NCI-H446 (cell line): ENCODE measurements around the gene RAB20.

Source experiments
- DNase-seq, 2 experiments: peaks; one replicate each; lab custom pipeline; 2025; lab: John Stamatoyannopoulos, UW

The RAB20 gene

DNA sequence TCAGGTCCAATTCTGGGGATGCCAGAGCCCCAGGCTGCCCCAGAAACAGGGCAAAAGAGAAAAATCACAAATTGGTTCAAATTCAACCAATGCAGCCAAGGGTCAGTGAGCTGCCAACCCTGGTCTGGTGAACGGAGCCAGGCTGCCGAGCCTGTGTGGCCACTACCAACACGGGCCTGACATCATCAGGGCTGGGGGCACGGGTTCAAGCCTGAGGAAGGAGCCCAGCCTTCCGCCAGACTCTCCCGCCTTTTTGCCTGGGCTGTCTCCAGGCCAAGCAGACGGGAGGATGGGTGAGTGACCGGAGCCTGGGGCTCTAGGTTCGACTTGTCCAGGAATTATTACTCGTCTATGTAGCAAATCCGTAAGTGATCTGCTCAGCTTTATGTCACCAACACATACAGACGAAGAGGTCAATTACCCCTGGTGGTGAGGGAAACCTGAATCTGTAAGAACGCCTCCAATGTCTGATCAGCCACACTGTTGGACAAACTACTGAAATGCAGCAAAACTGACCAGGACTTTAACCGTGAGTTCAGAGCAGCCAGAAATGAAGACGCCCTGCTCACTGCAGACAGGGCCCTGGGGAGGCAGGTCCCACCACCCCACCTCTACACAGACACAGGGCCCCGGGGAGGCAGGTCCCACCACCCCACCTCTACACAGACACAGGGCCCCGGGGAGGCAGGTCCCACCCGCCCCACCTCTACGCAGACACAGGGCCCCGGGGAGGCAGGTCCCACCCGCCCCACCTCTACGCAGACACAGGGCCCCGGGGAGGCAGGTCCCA, 31.8 kb downstream of the RAB20 start:
- no peak for DNase-seq

DNA sequence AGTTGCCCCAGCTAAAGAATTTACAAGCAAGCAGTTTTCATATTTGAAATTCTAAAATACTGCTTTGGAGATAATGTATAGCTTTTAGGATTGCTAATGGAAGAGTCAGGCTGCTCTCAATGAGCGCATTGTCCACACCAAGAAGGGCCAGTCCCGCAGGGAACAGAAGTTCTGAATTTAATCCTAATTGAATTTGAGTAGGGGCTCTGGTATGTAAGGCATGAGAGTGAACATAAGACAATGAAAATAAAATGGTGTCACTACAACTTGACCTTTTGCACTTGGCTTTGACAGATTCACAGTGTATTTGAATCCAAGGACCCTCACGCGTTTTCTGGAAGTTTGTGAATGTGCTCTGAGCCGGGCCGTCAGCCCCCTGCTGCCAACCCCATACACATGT, 32.6 kb downstream of the RAB20 start:
- DNase-seq = no peak

DNA sequence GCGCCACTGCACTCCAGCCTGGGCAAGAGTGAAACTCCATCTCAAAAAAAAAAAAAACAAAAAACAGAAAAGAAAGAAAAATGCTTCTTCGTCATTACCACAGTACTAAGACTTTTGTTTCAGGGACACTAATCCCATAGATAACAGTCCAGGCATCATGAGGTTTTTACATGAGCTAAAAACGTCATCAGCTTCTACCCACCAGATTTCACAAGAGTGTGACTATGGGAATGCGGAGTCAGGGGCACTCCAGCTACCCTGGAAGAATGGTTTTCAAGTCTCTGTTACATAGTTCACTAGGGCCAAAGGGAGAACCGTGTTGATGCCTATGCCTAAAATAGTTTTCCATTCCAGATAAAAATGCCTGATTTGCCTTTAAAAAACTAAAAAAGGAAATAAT, 33.2 kb downstream of the RAB20 start:
- no peak for DNase-seq

DNA sequence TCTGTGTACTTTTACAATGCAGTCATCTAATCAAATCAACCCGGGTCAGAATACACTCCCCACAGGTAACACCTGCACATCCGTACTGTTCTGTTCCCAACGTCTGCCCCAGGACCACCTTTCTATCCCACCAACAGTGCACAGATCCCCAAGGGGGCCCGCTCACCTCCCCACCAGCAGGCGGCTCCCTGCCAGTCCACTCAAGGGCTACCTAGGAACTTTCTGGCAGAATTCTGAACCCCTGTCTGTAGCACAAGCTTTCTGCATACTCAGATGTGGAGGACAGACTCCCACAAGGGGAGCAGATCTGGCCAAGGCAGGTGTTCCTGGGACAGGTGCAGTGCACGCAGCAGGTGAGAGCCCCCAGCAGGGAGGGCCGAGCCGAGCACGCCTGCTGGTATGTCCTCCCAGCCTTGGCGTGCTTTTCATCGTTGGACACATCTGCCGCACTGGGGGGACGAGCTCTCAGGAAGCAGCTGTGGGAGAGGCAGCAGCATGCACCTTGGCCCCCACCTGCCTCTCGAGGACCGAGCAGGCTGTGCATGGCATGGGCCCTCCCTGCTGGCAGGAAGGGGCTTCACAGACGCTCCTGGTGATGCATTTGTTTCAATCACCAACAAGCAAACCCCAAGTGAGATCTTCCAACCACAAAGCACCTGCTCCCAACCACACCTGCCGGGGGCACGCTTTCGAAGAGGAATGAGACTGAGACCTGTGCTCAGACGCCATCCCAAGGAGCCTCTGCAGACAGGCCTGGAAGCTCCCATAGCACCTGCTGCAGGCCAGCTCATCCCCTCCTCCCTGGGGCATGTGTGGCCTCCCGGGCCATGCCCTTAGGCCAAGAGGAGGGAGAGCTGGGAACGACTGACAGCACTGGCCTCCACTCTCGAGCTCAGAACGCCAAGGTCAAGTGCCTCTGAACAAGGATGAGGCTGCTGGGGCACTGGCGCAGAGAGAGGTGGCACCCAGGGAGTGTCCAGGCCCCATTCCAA, 35.9 kb downstream of the RAB20 start:
- no peak for DNase-seq

DNA sequence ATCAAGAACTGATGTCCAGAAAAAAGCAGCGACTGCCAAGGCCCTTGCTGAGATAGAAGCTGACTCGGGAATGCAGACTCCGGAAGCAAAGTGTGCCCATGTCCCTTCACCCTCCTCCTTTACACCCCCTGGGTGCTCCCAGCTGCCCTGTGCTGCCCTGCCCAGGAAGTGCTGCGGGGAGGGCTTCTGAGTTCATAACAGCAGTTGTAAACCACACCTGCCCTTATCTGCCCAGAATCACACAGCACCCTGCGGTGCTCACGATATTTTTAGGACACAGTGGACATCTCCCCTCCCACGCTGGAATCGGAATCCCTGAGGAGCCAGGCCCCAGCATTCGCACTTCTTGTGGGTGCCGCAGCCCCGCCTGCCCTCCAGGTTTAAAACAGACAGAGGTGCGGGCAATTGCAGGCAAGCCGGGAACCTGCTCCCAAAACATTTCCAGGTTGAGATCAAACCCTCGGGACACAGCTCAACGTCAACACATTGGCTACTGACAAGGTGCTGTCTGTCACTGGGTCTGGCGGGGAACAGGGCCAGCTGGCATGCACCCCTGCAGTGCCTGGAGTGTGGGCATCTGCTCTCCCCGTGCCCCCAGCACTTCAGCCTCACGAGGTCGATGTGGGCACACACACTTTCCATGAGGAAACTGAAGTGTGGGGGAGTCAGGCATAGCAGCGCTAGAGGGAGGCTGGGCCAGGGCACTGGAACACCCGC, 36.8 kb downstream of the RAB20 start:
- no peak for DNase-seq

DNA sequence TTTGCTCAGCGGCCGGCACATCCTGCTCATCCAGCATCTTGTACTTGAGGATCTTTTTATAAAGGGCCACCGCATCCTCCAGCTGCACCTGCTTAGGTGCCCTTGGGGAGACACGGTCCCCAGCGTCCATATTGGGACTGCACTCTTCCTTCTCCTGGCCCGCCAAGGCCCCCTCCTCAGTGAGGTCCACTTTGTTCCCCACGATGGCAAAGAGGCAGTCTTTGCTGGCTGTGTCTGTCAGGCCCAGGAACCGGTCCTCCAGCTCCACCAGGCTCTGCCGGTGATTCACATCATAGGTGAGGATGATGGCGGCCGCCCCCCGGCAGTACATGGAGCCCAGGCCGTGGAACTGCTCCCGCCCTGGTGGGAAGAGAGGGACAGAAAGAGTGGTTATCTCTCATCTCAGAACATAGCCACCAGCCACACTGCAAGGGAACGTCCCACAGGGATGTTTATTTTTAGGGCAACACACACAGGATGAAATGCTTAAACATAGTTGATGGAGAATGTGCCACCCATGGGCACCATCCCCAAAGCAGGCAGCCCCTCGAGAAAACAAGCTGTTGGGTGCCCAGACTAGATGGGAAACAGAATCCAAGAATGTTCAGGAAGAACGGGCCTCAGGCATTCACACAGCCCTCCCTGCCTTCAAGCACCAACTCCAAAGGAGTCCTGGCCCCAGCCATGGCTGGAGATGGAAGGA, 37.5 kb downstream of the RAB20 start:
- DNase-seq = no peak

DNA sequence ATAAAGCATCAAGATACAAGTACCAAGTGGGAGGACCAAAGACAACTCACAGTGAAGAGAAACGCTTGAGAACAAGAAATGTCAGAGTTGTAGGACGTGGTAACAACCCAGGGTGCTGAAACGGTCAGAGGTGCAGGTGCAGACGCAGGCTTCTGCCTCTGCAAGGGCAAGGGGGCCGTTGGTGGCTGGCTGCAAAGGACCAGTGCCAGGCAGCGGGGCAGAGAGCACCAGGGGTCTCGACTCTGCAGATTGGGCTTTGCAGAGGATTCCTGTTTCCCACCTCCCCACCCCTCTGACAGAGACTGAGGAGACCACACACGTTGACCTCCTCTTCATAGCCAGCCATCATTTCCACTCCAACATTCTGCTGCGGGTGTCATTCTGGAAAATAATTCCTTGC, 38.3 kb downstream of the RAB20 start:
- no peak for DNase-seq

DNA sequence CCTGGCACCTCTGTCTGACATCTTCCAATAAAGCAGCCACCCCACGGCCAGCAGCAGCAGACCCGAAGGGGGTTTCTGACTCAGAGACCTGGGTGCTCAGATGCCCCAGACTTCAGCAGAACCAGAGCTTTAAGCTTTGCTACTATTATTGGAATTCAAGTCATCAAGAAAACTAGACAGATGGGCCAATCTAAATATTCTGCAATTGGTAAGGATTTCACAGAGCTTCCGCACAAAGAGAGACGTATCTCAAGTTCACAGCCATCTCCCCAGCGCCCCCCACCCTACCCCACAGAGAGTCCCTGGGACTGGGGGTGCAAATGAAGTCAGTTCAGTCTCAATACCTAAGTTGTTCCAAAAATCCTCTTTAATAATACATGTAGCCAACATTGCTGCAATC, 38.8 kb downstream of the RAB20 start:
- DNase-seq = no peak

DNA sequence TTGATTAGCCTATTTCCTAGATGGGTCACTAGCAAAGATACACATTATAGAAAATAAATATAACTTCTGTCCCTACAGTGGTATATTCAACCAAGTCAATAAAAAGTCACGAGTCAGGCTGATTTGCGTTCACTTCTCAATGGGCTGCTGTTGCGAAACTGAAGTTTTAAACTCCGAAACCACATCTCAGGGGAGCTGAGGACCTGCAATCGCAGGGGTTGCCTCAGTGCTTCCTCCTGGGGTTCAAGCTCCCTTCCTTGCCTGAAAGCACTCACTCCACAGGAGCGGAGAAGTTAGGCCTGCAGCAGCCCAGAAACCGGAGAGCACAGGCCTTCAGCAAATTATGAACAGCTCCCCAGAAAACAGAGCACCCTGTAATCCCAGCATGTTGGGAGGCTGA, 39.6 kb downstream of the RAB20 start:
- DNase-seq = no peak

DNA sequence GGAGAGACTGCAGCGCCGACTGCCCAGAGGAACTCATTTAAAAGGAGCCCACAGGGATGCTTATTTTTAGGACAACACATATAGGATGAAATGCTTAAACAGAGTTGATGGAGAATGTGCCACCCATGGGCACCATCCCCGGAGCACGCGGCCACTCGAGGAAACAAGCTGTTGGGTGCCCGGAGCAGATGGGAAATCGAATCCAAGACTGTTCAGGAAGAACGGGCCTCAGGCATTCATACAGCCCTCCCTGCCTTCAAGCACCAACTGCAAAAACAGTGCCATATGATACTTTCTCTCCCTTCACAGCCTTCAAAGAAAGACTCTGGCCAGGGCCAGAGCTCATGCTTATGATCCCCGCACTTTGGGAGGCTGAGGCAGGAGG, 40.2 kb downstream of the RAB20 start:
- no peak for DNase-seq

DNA sequence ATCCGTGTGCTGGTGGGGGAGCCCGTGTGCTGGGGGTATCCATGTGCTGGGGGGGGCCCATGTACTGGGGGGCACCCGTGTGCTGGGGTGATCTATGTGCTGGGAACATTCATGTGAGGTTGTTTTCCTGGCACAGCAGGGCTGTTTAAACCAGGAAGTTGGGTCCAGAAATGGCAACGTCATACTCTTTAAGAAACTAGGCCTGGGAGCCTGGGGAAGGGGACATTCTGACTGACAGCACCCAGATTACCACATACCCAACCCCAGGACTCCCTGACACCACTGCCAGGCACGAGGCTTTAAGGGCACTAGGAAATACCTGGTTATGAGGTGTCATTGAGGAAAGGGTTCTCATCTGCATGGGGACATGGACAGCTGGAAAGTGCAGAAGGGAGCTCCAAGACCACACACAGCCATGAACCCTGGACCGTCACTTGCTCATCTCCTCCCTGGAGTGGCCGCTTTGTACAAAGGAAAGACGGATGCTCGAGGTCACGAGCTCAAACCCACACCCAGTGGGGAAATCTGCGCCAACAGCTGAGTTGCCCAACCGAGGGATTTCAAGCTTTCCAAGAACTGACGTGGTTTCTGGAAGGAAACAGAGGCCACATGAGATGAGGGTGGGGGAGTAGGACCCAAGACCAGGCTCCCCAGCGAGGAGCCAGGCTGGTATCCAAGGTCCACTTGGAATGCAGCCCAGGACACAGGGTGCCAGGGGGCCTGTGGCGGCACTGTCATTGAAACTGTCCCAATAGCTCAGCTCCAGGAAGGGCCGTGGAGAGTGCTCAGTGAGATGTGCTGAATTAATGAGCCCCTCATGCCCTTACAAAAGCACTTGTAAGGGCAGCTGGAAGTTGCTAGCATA, 40.9 kb downstream of the RAB20 start:
- no peak for DNase-seq

DNA sequence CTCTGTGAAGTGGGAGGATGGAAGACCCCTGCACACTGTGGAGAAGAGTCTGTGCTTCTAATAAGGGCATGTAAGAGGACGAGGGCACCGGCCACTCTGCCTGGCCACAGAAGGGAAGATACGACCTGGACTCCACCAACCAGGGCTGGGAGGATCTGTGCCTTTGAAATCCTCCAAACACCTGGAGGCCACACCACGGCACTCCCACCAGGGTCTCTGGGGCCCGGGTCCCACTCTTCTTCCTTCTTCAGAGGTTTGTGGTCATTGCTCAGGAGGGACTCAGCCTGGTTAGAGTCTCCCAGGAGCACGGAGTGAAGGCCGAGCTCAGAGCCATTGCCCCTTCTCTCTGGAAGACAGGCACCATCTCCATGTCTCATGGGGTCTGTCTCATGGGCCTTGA, 42.0 kb downstream of the RAB20 start:
- no peak for DNase-seq

DNA sequence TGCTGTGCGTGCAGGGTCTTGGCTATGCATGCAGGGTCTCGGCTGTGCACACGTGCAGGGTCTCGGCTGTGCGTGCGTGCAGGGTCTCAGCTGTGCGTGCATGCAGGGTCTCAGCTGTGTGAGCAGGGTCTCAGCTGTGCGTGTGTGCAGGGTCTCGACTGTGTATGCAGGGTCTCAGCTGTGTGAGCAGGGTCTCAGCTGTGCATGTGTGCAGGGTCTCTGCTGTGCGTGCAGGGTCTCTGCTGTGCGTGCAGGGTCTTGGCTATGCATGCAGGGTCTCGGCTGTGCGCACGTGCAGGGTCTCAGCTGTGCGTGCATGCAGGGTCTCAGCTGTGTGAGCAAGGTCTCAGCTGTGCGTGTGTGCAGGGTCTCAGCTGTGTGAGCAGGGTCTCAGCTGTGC, 42.5 kb downstream of the RAB20 start:
- DNase-seq = no peak

DNA sequence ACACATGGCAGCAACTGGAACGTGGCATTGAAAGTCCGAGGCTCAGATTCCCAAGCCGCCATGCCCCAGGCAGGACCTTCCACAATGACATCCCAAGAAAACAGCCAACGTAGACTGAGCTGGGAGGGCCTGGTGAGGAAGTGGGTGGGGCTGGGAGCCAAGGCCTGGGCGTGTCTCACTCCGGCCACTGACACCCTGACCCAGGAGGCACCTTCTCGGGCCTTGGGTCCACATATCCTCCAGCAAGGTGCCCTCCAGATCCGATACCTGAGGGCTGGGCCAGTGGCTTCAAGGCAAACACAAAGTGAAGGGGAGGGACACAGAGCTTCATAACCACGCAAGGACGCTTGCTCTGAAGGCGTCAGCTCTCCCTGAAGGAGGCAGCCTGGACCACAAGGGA, 43.0 kb downstream of the RAB20 start:
- DNase-seq = no peak

DNA sequence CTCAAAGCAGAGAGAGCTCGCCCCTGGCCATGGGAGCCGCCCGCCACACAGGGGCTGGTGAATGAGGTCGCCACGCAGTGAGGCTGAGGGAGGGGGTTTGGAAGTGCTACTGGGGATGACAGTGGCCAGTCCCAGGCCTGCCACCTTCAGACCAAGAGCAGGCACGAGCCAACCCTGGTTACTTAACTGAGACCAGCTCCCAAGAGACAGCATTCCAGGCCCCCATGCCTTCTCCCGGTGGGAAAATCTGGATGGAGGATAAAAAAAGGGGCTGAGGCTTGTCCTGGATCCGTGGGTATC, 43.3 kb downstream of the RAB20 start:
- DNase-seq = no peak

DNA sequence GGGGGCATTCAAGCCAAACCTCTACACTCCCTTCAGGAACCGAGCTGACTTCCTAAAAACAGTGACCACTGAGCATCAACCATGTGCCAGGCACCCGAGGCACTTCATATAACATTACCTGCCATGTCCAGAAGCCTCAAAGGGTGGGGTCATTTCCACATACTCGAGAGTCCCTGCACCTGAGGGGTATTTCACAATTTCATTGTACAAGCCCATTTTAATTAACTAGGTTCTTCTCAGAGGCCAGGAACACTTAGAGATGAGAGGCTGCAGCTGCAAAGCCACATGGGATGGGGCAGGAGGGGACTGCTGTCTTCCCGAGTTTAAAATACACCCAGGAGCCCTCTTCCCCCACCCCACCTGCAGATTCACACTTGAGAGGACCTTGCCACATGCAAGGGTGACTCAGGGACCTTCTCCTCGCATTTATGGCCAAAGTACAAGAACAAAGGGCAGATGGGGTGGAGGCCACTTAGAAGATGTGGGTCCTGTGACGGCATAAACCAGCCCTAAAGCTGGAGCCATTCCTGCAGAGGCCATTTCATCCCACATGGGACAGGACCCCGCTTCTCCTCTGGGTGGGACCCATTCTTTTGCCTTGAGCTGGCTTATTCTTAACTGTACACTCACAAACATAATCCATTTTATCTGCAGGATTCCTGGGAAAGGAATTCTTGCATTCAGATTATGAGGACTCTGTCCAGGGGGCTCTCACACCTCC, 43.9 kb downstream of the RAB20 start:
- DNase-seq = no peak

DNA sequence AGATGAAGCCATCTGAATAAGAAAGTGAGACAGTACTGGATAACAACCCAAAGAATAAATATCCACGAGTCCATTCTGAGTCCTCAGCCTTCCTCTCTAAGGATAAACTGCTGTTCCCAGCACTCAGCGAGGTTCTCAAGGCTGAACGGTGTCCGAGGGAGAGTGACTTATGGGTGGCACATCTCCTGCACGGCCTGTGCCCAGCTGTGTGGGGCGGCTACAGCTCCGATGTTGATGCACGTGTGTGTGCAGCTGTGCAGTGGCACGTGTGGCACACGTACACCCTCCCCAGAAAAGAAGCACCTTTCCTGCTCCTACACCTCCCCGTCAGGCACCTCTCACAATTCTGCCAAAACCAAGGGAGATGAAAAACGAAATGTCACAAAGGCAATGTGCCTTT, 45.0 kb downstream of the RAB20 start:
- DNase-seq = no peak

DNA sequence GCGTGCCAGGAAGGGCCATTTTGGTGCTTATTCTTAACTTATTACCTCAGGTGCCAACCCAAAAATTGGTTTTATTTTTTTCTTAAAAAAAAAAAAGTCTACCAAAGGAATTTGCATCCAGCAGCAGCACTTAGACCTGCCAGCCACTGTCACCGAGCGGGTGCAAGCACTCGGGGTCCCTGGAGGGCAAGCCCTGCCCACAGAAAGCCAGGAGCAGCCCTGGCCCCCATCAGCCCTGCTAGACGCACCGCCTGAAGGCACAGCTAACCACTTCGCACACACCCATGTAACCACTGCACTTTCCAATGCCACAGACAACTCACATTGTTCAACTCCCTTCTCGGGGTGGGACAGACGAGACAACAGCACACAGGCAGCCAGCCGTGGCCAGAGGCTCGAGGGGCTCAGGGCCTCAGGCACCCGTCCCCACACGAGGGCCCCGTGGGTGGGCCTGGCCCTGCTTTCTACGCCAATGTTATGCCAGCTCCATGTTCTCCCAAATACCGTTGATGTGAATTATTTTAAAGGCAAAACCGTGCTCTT, 49.3 kb downstream of the RAB20 start:
- no peak for DNase-seq

DNA sequence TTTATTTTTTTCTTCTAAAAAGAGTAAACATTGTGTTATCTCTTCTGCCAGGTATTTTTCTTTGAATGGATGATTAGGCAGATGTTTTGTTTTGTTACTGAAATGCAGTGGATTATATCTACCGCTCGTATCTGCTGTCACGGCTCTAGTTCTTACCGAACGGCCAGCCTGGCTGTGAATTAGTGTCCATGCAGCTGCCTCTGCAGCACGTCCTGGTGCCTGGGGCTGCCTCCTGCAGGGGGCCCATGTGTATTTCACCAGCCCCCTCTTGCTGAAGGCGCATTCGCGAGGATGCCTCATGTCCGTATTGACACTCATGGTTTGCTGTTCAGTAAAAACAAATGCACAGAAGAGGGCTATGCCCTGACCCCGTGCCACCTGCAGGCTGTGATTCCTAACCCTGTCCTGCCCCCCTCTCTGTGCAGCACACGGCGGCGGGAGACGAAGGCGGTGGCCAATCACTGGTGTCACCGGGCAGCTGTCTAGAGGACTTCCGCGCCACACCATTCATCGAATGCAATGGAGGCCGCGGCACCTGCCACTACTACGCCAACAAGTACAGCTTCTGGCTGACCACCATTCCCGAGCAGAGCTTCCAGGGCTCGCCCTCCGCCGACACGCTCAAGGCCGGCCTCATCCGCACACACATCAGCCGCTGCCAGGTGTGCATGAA, 49.9 kb downstream of the RAB20 start:
- DNase-seq = no peak
